HCT116 (cell line): ENCODE measurements around the gene SLC16A5. TPM values are rescaled to one million over a fixed set of nuclear protein-coding genes. Genes with fewer than 3 reads are reported as not detected.
"Not testable (repeated sequence)": the region's sequence is repeated elsewhere in the genome, so short reads cannot be mapped to it uniquely, and the experiment has no call there.

Experiments
- ATAC-seq: fragments of 200-7000 bp; cut with Tn5 transposase; 2 replicates; pipeline ENCODE4 v1.9.1; 2020; ENCODE audit warnings: mild to moderate bottlenecking, moderate library complexity
- BruUV-seq: library from RNA; stranded (reverse); fragments of 400-500 nt; replicated peaks from 2 replicates; lab custom pipeline; 2021; lab: Mats Ljungman, UMichigan
- CTCF ChIA-PET: fragments of 300-600 bp; sonication (Branson Sonifier 250); formaldehyde crosslinking; loops from one replicate; lab custom pipeline; 2021; ENCODE audit warnings: antibody characterized with exemption; lab: Charles Lee
- POLR2A ChIA-PET: fragments of 300-600, 350-600 bp; sonication (Branson Sonifier 250); formaldehyde crosslinking; loops from one replicate; lab custom pipeline; 2021; ENCODE audit warnings: antibody characterized with exemption; lab: Charles Lee
- RAD21 ChIA-PET, 2 experiments: fragments of 300-600 bp; sonication (Branson Sonifier 250); formaldehyde crosslinking; loops; one replicate each; lab custom pipeline; 2023; ENCODE audit warnings: low total read pairs in 2 of 2; ENCODE audit not compliant: uncharacterized antibody in 2 of 2, unreplicated experiment in 2 of 2, low non-redundant PET in 1 of 2; lab: Charles Lee
- DNase-seq: peaks from one replicate; pipeline ENCODE4 v3.0.0-alpha.2; 2010; ENCODE audit warnings: low read depth, low spot score
- H2AFZ ChIP-seq: fragments of 200-600 bp; shearing (Covaris generic), sonication (generic); 2 replicates; pipeline ENCODE4 v1.6.1; 2017; ENCODE audit warnings: low read depth, mixed run types, mixed read lengths, antibody characterized with exemption, low read length; ENCODE audit not compliant: poor library complexity, severe bottlenecking
- H3K27ac ChIP-seq: 2 replicates; pipeline ENCODE4 v1.5.1; 2012; ENCODE audit warnings: low read depth, low read length
- H3K27me3 ChIP-seq: fragments of 200-600 bp; sonication (generic); 2 replicates; pipeline ENCODE4 v1.6.1; 2016; ENCODE audit warnings: mixed run types, low read length, mixed read lengths; ENCODE audit not compliant: insufficient read depth
- H3K36me3 ChIP-seq, 2 experiments: fragments of 200-500 bp in 1 of 2; fragments of 200-600 bp in 1 of 2; sonication (Bioruptor generic) in 1 of 2; sonication (generic) in 1 of 2; 2 replicates each; pipeline versions ENCODE4 v1.5.1 to v1.6.1; 2014 to 2016; ENCODE audit warnings: low read length in 2 of 2, inconsistent platforms in 1 of 2, mixed read lengths in 1 of 2, mixed run types in 1 of 2; ENCODE audit not compliant: insufficient read depth in 2 of 2, control insufficient read depth in 1 of 2
- H3K4me1 ChIP-seq, 2 experiments: fragments of 200-600 bp in 1 of 2; sonication (generic) in 1 of 2; 2 replicates each; pipeline versions ENCODE4 v1.5.1 to v1.6.1; 2012 to 2017; ENCODE audit warnings: low read length in 2 of 2, inconsistent platforms in 1 of 2, mild to moderate bottlenecking in 1 of 2, mixed read lengths in 1 of 2, mixed run types in 1 of 2, moderate library complexity in 1 of 2; ENCODE audit not compliant: insufficient read depth in 2 of 2, control insufficient read depth in 1 of 2
- H3K4me2 ChIP-seq: fragments of 200-600 bp; sonication (generic); 2 replicates; pipeline ENCODE4 v1.6.1; 2017; ENCODE audit warnings: mixed run types, low read length, mixed read lengths
- H3K4me3 ChIP-seq, 2 experiments: fragments of 200-600 bp in 1 of 2; sonication (generic) in 1 of 2; replicated peaks in 1 of 2; 2 replicates each; pipeline ENCODE4 v1.5.1; 2011 to 2016; ENCODE audit warnings: low read length in 2 of 2, control low read depth in 1 of 2, low read depth in 1 of 2, mild to moderate bottlenecking in 1 of 2, mixed read lengths in 1 of 2, mixed run types in 1 of 2
- H3K79me2 ChIP-seq: fragments of 200-600 bp; sonication (generic); 2 replicates; pipeline ENCODE4 v1.6.1; 2017; ENCODE audit warnings: mild to moderate bottlenecking, mixed run types, low read length, moderate library complexity, mixed read lengths; ENCODE audit not compliant: insufficient read depth
- H3K9ac ChIP-seq: fragments of 200-600 bp; sonication (generic); 2 replicates; pipeline ENCODE4 v1.6.1; 2016; ENCODE audit warnings: low read length, mixed read lengths
- H3K9me2 ChIP-seq: fragments of 200-600 bp; sonication (generic), shearing (Covaris generic); 2 replicates; pipeline ENCODE4 v1.6.1; 2017; ENCODE audit warnings: mixed run types, mild to moderate bottlenecking, moderate library complexity; ENCODE audit not compliant: insufficient read depth
- H3K9me3 ChIP-seq, 2 experiments: fragments of 200-500 bp in 1 of 2; fragments of 200-600 bp in 1 of 2; sonication (Bioruptor generic) in 1 of 2; sonication (generic) in 1 of 2; 2 replicates each; pipeline ENCODE4 v1.6.1; 2014 to 2017; ENCODE audit warnings: low read length in 2 of 2, mixed read lengths in 2 of 2, inconsistent platforms in 1 of 2, low read depth in 1 of 2, mild to moderate bottlenecking in 1 of 2, mixed run types in 1 of 2, moderate library complexity in 1 of 2; ENCODE audit not compliant: control insufficient read depth in 1 of 2, insufficient read depth in 1 of 2
- H4K20me1 ChIP-seq: fragments of 200-600 bp; sonication (generic), shearing (Covaris generic); 2 replicates; pipeline ENCODE4 v1.6.1; 2017; ENCODE audit warnings: mixed run types, mild to moderate bottlenecking, moderate library complexity; ENCODE audit not compliant: insufficient read depth
- EZH2 ChIP-seq: fragments of 200-600 bp; sonication (generic); IDR thresholded peaks from 2 replicates; pipeline ENCODE4 v1.6.1; 2017; ENCODE audit warnings: antibody characterized with exemption, mixed run types
- POLR2AphosphoS5 ChIP-seq: IDR thresholded peaks from 2 replicates; pipeline ENCODE4 v1.6.1; 2011; ENCODE audit warnings: mild to moderate bottlenecking, low read depth, low read length, moderate library complexity
- intact Hi-C: fragments of 100-400 bp; cut with micrococcal nuclease; formaldehyde crosslinking; loops from 2 replicates; pipeline ENCODE4 v1.10.0; 2022
- total RNA-seq: library from RNA; stranded (reverse); gene quantifications from one replicate; pipeline ENCODE4 v1.2.1, GENCODE V29; 2021; ENCODE audit not compliant: unreplicated experiment

Gene SLC16A5
- total RNA-seq, 1 experiment from 2014 or later, result 79.3 TPM

- intact Hi-C loops, H3K9me3 ChIP-seq, H3K9me2 ChIP-seq, BruUV-seq, DNase-seq, H4K20me1 ChIP-seq, H2AFZ ChIP-seq, H3K27me3 ChIP-seq: not testable (repeated sequence)
- H3K27ac ChIP-seq, result peak overlapping the region; percentile 99
- POLR2A ChIA-PET, result interaction anchor here (0.7 to 2.2 kb wide), 11 partner anchors 8 to 302 kb away, joined by 3 to 7 read pairs (median 5); partner anchors contain the start of genes ARMC7 and JPT1
- RAD21 ChIA-PET, result interaction anchor here (0.6 to 1.2 kb wide), 3 partner anchors 18 to 279 kb away, joined by 4 to 6 read pairs (median 4); no protein-coding TSS in a partner anchor
- peak; percentile 1; the same call in 1 of the 2 replicates for ATAC-seq
- H3K4me1 ChIP-seq, result peaks cover 23 to 60% of the 10 kb centered on the region in 2 experiments; a peak in 3 of 4 replicates
- peak overlapping the region; percentile 86 for H3K4me2 ChIP-seq
- peak overlapping the region; percentile 85 for H3K4me3 ChIP-seq
- peaks cover 12 to 43% of the 10 kb centered on the region in 2 experiments; a peak in 2 of 4 replicates for H3K36me3 ChIP-seq
- H3K79me2 ChIP-seq, result peaks cover 52% of the 10 kb centered on the region
- peak overlapping the region; percentile 99 for H3K9ac ChIP-seq
- CTCF ChIA-PET, result interaction anchor here (0.6 to 4.9 kb wide), 10 partner anchors 11 to 170 kb away, joined by 3 to 50 read pairs (median 6); partner anchors contain the start of genes ARMC7, MIF4GD and SLC16A5
Observed at GRCh38 chr17:75132018-75133000, 44.6 kb downstream of the SLC16A5 start.

GRCh38 chr17:75133001-75133400, 45.2 kb downstream of the SLC16A5 start:
- intact Hi-C loops, result no loop called here
- Histone ChIP-seq H3K27ac (peak overlapping the region; percentile 99), H3K36me3 (peaks cover 12 to 43% of the 10 kb centered on the region in 2 experiments; a peak in 2 of 4 replicates), H3K4me1 (peaks cover 23 to 55% of the 10 kb centered on the region in 2 experiments; a peak in 3 of 4 replicates), H3K9me2 (no peaks in the 10 kb centered on the region), H3K27me3 (no peaks in the 10 kb centered on the region), H3K9ac (no peak overlapping the region), H2AFZ (no peak overlapping the region), H3K4me3 (no peak overlapping the region), H4K20me1 (peaks cover 4% of the 10 kb centered on the region; the same call in 1 of the 2 replicates), H3K9me3 (no peaks in the 10 kb centered on the region), H3K79me2 (peaks cover 49% of the 10 kb centered on the region), H3K4me2 (peak overlapping the region; percentile 17; the same call in 1 of the 2 replicates)
- ATAC-seq, result no peak
- RAD21 ChIA-PET, result interaction anchor here in 1 of 2 experiments (0.9 to 1.6 kb wide), 2 partner anchors 19 to 69 kb away, joined by 3 to 4 read pairs; no protein-coding TSS in a partner anchor
- POLR2A ChIA-PET, result interaction anchor here (0.7 to 1.9 kb wide), 5 partner anchors 9 to 302 kb away, joined by 3 to 6 read pairs (median 4); no protein-coding TSS in a partner anchor
- TSS peak; percentile 48 for BruUV-seq
- no peak for DNase-seq
- TF ChIP-seq POLR2AphosphoS5 (peak; percentile 30; the same call in 1 of the 2 replicates), EZH2 (no peak)
- CTCF ChIA-PET, result interaction anchor here (2.5 to 4.9 kb wide), 2 partner anchors 18 to 171 kb away, joined by 9 to 50 read pairs; no protein-coding TSS in a partner anchor
